GM18517 (cell line): ENCODE measurements around the gene KCNH1.

Experiments
- ATAC-seq: cut with Tn5 transposase; IDR thresholded peaks from one replicate; pipeline ENCODE4 v1.9.1; 2021; ENCODE audit warnings: mild to moderate bottlenecking, moderate library complexity; ENCODE audit not compliant: unreplicated experiment

Gene KCNH1

GRCh38 chr1:210730023-210730422, 403.9 kb downstream of the KCNH1 start:
- ATAC-seq = no peak

- no peak for ATAC-seq
Observed at GRCh38 chr1:210728437-210729149, 405.4 kb downstream of the KCNH1 start.

GRCh38 chr1:210727709-210728108, 406.2 kb downstream of the KCNH1 start:
- ATAC-seq = no peak

GRCh38 chr1:210726621-210727020, 407.3 kb downstream of the KCNH1 start:
- ATAC-seq = no peak

- no peak for ATAC-seq
Observed at GRCh38 chr1:210724768-210725167, 409.2 kb downstream of the KCNH1 start.

- no peak for ATAC-seq
Observed at GRCh38 chr1:210723646-210724045, 410.3 kb downstream of the KCNH1 start.

- ATAC-seq = no peak
Observed at GRCh38 chr1:210722410-210723081, 411.4 kb downstream of the KCNH1 start.

- no peak for ATAC-seq
Observed at GRCh38 chr1:210715072-210715471, 418.9 kb downstream of the KCNH1 start.

- no peak for ATAC-seq
Observed at GRCh38 chr1:210711825-210712612, 421.9 kb downstream of the KCNH1 start.

GRCh38 chr1:210709701-210710100, 424.2 kb downstream of the KCNH1 start:
- ATAC-seq = no peak

GRCh38 chr1:210707300-210708240, 426.4 kb downstream of the KCNH1 start:
- no peak for ATAC-seq

- no peak for ATAC-seq
Observed at GRCh38 chr1:210706246-210706645, 427.7 kb downstream of the KCNH1 start.

GRCh38 chr1:210705086-210705485, 428.9 kb downstream of the KCNH1 start:
- ATAC-seq = no peak

GRCh38 chr1:210703593-210703992, 430.4 kb downstream of the KCNH1 start:
- no peak for ATAC-seq

GRCh38 chr1:210702506-210702905, 431.4 kb downstream of the KCNH1 start:
- ATAC-seq = no peak

GRCh38 chr1:210700511-210700910, 433.4 kb downstream of the KCNH1 start:
- ATAC-seq = no peak

- ATAC-seq = no peak
Observed at GRCh38 chr1:210700083-210700482, 433.9 kb downstream of the KCNH1 start.

GRCh38 chr1:210698661-210699060, 435.3 kb downstream of the KCNH1 start:
- no peak for ATAC-seq

GRCh38 chr1:210697185-210697584, 436.8 kb downstream of the KCNH1 start:
- no peak for ATAC-seq

- ATAC-seq = peak; percentile 99
Observed at GRCh38 chr1:210696709-210697108, 437.2 kb downstream of the KCNH1 start.

GRCh38 chr1:210695026-210695425, 438.9 kb downstream of the KCNH1 start:
- no peak for ATAC-seq
